ENCODE measurements around the gene NDUFA12.

NDUFA12 gene

GRCh38 chr12:94940771-94941170 is 62.7 kb downstream of the NDUFA12 start:
- DNase-seq (ENCODE audit: low read depth), result no peak

GRCh38 chr12:94938583-94938982 is 64.9 kb downstream of the NDUFA12 start:
- DNase-seq (ENCODE audit: low read depth), result no peak

GRCh38 chr12:94930772-94931171 is 72.7 kb downstream of the NDUFA12 start:
- no peak for DNase-seq (ENCODE audit: low read depth)

- DNase-seq (ENCODE audit: low read depth), result no peak
Observed at GRCh38 chr12:94930216-94930654, 73.3 kb downstream of the NDUFA12 start.

GRCh38 chr12:94929780-94930179 is 73.7 kb downstream of the NDUFA12 start:
- no peak for DNase-seq (ENCODE audit: low read depth)

- DNase-seq (ENCODE audit: low read depth), result no peak
Observed at GRCh38 chr12:94925729-94926128, 77.8 kb downstream of the NDUFA12 start.

- no peak for DNase-seq (ENCODE audit: low read depth)
Observed at GRCh38 chr12:94925206-94925605, 78.3 kb downstream of the NDUFA12 start.

GRCh38 chr12:94922561-94922960 is 80.9 kb downstream of the NDUFA12 start:
- no peak for DNase-seq (ENCODE audit: low read depth)

All from iris pigment epithelial cell (primary cell).